Measurements from ENCODE around the gene MYO1C.

GRCh38 chr17:1481736-1482135, 10.8 kb downstream of the MYO1C start:
- TF ChIP-seq RARB (CRISPR knock-in tag; IDR thresholded peaks at IDR 0.05) (no peak), CSDC2 (CRISPR knock-in tag; IDR thresholded peaks at IDR 0.05) (no peak), ESRRG (CRISPR knock-in tag; IDR thresholded peaks at IDR 0.05) (no peak), ZNF565 (CRISPR knock-in tag; conservative IDR thresholded peaks at IDR 0.05; ENCODE audit: low read depth) (no peak), SNAI2 (CRISPR knock-in tag; IDR thresholded peaks at IDR 0.05) (no peak), ZNF70 (CRISPR knock-in tag; IDR thresholded peaks at IDR 0.05) (no peak)
- TF ChIP-seq, protein P1, sequence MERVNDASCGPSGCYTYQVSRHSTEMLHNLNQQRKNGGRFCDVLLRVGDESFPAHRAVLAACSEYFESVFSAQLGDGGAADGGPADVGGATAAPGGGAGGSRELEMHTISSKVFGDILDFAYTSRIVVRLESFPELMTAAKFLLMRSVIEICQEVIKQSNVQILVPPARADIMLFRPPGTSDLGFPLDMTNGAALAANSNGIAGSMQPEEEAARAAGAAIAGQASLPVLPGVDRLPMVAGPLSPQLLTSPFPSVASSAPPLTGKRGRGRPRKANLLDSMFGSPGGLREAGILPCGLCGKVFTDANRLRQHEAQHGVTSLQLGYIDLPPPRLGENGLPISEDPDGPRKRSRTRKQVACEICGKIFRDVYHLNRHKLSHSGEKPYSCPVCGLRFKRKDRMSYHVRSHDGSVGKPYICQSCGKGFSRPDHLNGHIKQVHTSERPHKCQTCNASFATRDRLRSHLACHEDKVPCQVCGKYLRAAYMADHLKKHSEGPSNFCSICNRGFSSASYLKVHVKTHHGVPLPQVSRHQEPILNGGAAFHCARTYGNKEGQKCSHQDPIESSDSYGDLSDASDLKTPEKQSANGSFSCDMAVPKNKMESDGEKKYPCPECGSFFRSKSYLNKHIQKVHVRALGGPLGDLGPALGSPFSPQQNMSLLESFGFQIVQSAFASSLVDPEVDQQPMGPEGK (CRISPR knock-in tag; IDR thresholded peaks at IDR 0.05; ENCODE audit: borderline replicate concordance), result no peak
- TF ChIP-seq, protein P2, sequence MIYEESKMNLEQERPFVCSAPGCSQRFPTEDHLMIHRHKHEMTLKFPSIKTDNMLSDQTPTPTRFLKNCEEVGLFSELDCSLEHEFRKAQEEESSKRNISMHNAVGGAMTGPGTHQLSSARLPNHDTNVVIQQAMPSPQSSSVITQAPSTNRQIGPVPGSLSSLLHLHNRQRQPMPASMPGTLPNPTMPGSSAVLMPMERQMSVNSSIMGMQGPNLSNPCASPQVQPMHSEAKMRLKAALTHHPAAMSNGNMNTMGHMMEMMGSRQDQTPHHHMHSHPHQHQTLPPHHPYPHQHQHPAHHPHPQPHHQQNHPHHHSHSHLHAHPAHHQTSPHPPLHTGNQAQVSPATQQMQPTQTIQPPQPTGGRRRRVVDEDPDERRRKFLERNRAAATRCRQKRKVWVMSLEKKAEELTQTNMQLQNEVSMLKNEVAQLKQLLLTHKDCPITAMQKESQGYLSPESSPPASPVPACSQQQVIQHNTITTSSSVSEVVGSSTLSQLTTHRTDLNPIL (CRISPR knock-in tag; IDR thresholded peaks at IDR 0.05; ENCODE audit: low read depth), result no peak

Measured in SK-N-SH treated with all-trans-retinoic acid at 6 μM for 48 hours (cell line).